Muscle of back (tissue), 11 donors: Measurements from ENCODE around the gene INAFM1. TPM values are rescaled to one million over a fixed set of nuclear protein-coding genes. Genes with fewer than 3 reads are reported as not detected.

Source experiments
- DNase-seq, 3 donors: peaks; one replicate each; pipeline versions ENCODE4 v3.0.0 to v3.0.0-alpha.2; 2013
- polyA plus RNA-seq, 10 donors: library from polyadenylated mRNA; unstranded; fragments of 120-200 nt; gene quantifications; one replicate each; pipeline ENCODE4 v1.2.1, GENCODE V29; 2013; ENCODE audit not compliant: insufficient read length in 10 of 10

Gene INAFM1
- polyA plus RNA-seq, 10 donors: 6.3 to 11.5 (median 8.8) TPM

DNA sequence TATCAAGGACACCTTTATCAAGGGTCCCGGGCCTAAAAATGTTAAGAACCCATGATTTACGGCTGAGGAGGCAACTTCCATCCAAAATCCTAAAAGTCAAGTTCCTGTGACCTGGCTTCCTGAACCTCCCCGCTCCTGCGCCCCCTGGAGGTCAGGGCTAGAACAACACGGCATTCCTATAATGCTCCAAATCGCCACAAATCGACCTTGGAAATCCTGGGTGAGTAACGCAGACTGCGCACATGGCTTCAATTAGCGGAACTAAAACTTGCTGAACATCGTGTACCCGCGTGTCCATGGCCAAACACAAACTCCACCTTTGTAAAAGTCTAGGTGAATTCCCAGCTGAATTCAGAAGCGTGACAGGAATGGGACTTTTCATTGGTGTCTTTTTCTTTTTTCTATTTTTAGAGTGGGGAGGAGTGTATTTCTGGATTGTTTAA is 30.6 kb downstream of the INAFM1 start:
- peak; percentile 43 to 68 (median 59) for DNase-seq

DNA sequence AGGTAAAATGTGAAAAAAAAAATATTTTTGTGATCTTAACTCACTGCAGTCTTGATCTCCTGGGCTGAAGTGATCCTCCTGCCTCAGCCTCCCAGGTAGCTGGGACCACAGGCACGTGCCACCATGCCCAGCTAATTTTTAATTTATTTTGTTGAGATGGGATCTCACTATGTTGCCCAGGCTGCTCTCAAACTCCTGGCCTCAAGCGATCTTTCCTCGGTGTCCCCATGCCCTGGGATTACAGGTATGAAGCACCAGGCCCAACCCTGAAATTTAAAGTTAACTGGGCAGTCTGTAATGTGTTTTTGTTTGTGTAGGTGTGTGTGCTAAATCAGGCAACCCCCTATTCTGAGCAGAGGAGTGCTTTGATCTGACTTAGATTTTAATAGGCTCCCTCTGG is 31.6 kb downstream of the INAFM1 start:
- DNase-seq: no peak

DNA sequence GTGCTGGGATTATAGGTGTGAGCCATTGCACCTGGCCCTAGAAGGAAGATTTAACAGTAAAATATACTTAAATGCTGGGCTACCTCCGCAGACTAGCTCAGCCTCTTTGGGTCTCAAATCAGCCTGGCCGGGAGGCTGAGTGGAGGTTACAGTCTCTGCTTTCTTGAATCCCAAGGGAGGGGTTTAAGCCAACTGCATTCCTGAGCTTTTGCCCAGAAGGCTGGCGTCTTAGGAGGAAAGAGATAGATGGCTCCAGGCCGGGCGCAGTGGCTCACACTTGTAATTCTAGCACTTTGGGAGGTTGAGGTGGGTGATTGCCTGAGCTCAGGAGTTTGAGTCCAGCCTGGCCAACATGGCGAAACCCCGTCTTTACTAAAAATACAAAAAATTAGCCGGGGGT is 34.4 kb downstream of the INAFM1 start:
- DNase-seq: no peak

DNA sequence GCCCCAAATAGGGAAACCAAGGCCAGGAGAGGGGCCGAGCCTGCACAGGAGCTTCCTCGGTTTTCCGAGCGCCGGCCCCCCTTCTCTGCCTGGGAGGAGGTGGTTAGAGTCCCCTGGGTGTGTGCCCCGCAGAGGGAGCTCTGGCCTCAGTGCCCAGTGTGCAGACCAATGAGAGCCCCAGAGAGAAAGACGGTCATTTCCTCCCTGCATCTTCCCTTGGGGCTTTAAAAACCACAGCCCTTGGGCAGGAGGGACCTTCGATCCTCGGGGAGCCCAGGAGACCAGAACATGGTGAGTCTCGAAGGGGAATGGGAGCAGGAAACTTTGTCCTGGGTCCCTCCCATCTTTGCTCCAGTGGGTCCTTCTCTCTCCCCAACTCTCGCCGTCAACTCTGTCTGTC is 34.9 kb downstream of the INAFM1 start, which contains the start of gene C5AR1:
Gene C5AR1, plus strand, starts transcription at position 254 of the 400 bp plus-strand sequence. Its CDS starts 35 bp downstream, at position 289.
- no peak for DNase-seq

DNA sequence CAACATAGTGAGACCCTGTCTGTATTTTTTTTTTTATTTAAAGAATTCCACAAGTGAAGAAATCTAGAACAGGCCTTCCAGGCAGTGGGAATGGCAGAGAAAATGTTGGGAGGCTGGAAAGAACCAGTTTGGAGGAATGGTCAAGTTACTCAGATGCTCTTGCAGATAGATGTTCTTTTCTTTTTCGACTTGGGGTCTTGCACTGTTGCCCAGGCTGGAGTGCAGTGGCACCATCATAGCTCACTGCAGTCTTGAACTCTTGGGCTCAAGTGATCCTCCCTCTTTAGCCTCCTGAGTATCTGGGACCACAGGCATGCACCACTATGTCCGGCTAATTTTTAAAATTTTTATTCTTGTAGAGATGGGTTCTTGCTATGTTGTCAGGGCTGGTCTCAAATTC is 35.6 kb downstream of the INAFM1 start:
- no peak for DNase-seq

DNA sequence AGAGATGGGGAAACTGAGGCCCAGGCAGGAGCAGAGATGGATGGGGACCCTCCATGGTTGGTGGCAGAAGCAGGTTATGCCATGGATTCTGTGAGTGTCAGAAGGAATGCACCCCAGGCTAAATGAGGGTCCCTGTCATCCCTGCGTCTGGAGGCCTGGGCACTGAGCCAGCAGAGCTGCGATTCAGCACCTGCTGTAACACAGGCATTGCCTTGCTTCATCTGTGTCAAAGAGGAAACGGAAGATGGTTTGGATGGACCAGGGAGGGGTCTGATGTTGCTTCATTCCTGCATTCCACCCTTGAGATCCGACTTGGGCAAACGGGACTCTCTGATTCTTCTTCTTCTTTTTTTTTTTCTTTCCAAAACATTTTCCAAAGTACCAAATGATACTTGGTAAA is 36.1 kb downstream of the INAFM1 start:
- peak in 1 of 3 donors; percentile 34 for DNase-seq

DNA sequence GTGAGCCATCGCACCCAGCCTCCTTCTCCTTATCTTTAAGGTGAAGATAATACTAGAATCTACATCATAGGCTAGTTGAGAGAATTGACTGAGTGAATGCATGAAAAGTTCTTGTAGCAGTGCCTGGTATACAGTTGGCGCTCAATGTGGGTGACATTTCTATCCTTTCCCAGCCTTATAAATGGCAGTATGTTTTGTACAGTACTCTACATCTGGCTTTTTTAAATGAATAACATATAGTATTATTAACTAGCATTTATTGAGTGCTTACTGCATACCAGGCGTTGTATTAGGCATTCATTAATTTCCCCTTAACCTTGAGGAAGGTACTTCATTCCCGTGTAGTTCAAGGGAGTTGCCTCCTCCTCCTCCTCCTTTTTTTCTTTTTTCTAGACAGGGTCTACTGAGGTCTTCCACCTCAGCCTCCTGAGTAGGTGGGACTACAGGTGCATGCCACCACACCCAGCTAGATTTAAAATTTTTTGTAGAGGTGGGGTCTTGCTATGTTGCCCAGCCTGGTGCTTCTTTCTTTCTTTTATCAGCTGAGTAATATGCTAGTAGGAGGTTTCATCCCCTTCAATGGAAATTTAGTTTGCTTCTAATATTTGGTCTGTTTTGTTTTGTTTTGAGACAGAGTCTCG is 37.8 kb downstream of the INAFM1 start:
- no peak for DNase-seq

DNA sequence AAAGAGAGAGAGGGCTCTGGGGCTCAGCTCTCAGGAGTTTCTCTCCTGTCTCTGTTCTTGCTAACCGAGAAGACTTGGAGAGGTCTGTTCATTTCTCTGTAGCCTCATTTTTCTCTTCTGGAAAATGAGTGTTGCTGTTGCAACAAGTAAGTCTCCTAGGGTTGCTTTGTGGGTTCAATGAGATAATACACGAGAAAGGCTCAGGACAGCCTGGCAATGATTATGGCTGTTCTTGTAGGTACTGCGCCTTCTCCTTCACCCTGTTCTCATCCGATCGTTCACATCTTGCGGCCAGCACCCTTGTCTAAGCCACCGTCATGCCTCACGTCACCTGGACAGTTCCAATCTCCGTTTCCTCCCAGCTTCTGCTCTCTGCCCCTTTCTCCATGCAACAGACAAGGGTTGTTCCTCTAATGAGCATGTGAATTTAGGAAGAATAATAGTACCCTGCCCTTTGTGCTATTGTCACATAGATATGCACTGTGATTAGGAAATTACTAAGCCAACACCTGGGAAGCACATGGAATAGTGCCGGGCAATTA is 39.1 kb downstream of the INAFM1 start:
- DNase-seq: no peak

DNA sequence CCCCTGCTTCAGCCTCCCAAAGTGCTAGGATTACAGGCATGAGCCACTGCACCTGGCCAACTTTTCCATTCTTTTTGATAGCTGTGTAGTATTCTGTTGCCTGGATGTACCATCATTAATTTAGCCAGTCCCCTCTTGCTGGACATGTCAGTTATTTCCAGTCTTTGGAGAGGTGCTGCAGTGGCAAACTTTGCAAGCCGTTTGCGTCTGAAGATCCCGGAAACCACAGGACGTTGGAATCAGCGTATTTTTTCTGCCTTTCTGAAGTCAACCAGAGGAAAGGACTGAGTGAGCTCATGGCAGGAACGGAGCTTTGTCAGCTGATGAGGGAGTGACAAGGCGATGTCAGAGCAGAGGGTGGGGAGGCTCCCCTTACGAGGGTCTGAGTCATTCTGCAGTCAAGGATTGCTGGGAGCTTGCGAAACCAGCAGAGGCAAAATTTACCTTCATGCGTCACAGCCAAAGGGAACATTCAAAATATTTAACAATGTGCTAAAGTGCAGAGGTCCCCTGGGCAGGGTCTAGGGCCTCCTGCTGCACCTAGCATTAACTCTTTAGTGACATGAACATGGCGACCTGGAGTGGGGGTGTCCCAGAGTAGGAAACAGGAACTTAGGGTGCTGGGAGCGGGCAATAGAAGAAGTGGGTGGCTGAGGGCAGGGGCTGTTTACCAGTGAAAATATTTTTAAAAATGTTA is 40.6 kb downstream of the INAFM1 start:
- DNase-seq: peak in 2 of 3 donors; percentile 63 to 70

DNA sequence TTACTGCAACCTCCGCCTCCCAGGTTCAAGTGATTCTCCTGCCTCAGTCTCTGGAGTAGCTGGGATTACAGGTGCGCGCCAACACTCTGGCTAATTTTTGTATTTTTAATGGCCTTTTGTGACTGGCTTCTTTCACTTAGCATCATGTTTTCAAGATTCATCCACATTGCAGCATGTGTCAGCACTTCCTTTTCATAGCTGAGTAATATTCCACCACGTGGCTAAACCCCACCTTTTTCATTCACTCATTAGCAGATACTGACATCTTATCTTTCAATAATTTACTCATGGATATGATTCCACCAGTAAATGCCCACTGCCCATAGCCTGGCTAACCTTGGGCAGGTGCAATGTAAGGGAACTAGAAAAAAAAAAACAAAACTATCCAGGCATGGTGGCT is 41.8 kb downstream of the INAFM1 start:
- no peak for DNase-seq

DNA sequence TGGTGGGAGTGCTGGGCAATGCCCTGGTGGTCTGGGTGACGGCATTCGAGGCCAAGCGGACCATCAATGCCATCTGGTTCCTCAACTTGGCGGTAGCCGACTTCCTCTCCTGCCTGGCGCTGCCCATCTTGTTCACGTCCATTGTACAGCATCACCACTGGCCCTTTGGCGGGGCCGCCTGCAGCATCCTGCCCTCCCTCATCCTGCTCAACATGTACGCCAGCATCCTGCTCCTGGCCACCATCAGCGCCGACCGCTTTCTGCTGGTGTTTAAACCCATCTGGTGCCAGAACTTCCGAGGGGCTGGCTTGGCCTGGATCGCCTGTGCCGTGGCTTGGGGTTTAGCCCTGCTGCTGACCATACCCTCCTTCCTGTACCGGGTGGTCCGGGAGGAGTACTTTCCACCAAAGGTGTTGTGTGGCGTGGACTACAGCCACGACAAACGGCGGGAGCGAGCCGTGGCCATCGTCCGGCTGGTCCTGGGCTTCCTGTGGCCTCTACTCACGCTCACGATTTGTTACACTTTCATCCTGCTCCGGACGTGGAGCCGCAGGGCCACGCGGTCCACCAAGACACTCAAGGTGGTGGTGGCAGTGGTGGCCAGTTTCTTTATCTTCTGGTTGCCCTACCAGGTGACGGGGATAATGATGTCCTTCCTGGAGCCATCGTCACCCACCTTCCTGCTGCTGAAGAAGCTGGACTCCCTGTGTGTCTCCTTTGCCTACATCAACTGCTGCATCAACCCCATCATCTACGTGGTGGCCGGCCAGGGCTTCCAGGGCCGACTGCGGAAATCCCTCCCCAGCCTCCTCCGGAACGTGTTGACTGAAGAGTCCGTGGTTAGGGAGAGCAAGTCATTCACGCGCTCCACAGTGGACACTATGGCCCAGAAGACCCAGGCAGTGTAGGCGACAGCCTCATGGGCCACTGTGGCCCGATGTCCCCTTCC is 45.5 kb downstream of the INAFM1 start:
- no peak for DNase-seq

DNA sequence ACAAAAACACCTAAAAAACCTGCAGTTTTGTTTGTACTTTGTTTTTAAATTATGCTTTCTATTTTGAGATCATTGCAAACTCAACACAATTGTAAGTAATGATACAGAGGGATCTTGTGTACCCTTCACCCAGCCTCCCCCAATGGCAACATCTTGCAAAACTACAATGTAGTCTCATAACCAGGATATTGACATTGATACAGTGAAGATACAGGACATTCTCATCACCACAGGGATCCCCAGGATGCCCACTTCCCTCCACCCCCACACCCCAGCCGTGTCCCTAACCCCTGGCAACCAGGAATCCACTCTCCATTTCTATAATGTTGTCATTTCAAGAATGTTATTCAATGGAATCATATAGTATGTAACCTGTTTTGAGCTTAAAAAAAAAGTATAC is 46.9 kb downstream of the INAFM1 start:
- no peak for DNase-seq

DNA sequence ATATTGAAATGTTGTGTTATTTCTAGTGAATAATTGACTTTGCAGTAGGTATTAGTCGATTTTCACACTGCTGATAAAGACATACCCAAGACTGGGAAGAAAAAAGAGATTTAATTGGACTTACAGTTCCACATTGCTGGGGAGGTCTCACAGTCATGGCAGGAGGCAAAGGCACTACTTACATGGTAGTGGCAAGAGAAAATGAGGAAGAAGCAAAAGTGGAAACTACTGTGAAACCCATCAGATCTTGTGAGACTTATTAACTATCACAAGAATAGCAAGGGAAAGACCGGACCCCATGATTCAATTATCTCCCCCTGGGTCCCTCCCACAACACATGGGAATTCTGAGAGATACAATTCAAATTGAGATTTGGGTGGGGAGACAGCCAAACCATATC is 47.4 kb downstream of the INAFM1 start:
- DNase-seq: no peak

DNA sequence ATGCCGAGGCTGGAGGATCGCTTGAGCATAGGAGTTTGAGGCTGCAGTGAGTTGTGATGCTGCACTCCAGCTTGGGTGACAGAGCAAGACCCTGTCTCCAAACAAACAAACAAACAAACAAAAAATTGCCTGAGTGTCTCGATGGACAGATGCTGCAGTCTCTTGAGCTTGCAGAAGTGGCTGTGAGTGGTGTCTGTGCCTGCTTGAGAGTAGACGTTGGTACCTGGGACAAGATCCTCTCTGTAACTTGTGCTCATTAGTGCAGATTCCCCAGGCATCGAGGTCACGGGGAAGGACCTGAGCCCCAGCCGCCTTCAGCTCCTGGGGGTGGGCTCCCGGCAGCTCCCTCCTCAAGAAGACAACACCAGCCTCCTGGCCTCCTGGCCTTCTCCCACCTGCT is 48.7 kb downstream of the INAFM1 start:
- no peak for DNase-seq

DNA sequence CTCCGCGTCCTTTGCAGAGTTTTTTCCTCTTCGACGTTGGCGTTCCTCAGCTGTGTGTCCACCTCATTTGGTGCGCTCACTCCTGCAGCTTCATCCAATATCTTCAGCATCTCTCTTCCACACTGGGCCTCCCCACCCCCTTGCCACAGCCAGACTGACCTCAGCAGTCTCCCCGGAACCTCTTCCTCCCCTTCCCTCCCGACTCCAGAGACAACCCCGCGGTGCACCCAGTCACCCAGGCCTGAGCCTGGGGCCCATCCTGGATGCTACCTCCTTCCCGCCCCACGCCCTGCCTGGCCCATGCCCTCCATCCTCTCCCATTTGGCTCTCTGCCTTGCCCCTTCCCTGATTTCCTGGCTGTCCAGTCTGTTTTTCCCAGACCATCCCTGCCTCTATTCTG is 49.2 kb downstream of the INAFM1 start:
- no peak for DNase-seq

DNA sequence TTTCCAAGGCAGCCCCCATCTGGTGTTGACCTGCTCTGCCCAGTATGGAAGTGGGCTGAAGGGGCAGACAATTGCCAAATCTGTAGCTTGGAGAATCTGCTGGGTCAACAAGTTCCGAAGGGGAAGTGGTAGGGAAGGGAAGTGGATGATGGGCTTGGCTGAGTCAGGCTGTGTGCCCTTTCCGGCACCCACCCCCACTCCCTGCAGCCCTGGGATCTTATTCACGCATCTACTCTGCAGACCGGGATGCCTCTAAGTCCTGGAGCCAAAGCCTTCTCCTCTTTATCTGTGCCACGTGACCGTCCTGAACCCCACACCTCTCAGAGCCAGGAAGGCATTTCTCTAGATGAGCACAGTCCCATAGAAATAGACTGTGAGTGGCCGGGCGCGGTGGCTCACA is 49.8 kb downstream of the INAFM1 start:
- DNase-seq: peak in 1 of 3 donors; percentile 41

Other genes starting within 250 kb of the INAFM1 start
- 10 to 100 TPM in 2 of 10 donors, 1 to 10 TPM in 8; 4.4 to 10.1 (median 6.6) TPM for gene TMEM160, start 226.3 kb upstream of the INAFM1 start, polyA plus RNA-seq
- 10 to 100 TPM; 22.2 to 31.5 (median 25.2) TPM for gene ZC3H4, start 161.1 kb upstream of the INAFM1 start, polyA plus RNA-seq
- gene SAE1, start 144.1 kb upstream of the INAFM1 start, polyA plus RNA-seq: 100 to 1,000 TPM in 1 of 10 donors, 10 to 100 TPM in 9; 67.1 to 104 (median 83.3) TPM
- gene BBC3, start 43.7 kb upstream of the INAFM1 start, polyA plus RNA-seq: 1 to 10 TPM; 1.7 to 3.8 (median 2.4) TPM
- 10 to 100 TPM; 15.3 to 22.4 (median 19.1) TPM for gene CCDC9, start 18.4 kb upstream of the INAFM1 start, polyA plus RNA-seq
- 1 to 10 TPM; 1.5 to 3.5 (median 2.3) TPM for gene C5AR1, start 35.0 kb downstream of the INAFM1 start, polyA plus RNA-seq
- gene C5AR2, start 57.3 kb downstream of the INAFM1 start, polyA plus RNA-seq: under 1 TPM; 0.30 to 0.63 (median 0.42) TPM
- gene DHX34, start 74.4 kb downstream of the INAFM1 start, polyA plus RNA-seq: 10 to 100 TPM in 7 of 10 donors, 1 to 10 TPM in 3; 8.1 to 12.5 (median 10.7) TPM
- 10 to 100 TPM in 5 of 10 donors, 1 to 10 TPM in 5; 7.6 to 13.9 (median 10.9) TPM for gene MEIS3, start 144.6 kb downstream of the INAFM1 start, polyA plus RNA-seq
- under 1 TPM; 0.05 to 0.45 (median 0.18) TPM for gene SLC8A2, start 197.0 kb downstream of the INAFM1 start, polyA plus RNA-seq
- 10 to 100 TPM in 1 of 10 donors, 1 to 10 TPM in 9; 6.4 to 10.2 (median 7.9) TPM for gene KPTN, start 209.3 kb downstream of the INAFM1 start, polyA plus RNA-seq
- gene NAPA, start 240.2 kb downstream of the INAFM1 start, polyA plus RNA-seq: 100 to 1,000 TPM in 1 of 10 donors, 10 to 100 TPM in 9; 79.3 to 104 (median 83.2) TPM